ENCODE results near the gene AGAP2. TPM values are rescaled to one million over a fixed set of nuclear protein-coding genes. Genes with fewer than 3 reads are reported as not detected.

Gene AGAP2
- polyA plus RNA-seq, 1 donor (not counting 4 experiments of a cell fraction or from before 2014, with no cell fraction given), result 0.13 TPM

DNA sequence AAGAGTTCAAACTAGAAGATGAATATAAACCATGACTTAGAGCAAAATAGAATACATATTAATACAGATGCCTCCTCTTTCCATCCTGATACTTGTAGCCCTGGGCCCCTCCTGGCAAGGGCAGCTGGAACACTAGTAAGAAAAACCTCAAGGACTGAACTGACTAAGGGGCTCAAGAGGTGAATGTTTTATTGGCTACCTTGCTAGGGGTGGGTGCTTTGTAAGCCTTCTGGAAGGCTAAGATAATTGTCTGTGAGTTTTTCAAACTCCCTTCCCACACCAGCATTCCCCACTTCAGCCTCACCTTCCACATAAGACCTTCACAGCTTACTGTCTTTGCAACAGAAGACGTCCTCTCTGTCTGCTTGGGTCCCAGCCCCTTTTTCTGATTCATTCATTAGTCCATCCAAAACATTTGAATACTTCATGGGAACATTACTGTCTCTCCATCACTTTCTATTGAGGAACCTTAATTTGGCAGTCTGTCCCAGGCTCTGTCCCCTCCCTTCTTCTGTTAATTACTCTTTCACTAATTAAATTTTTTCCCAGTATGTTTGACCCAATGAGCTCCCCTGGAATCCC lies 15.3 kb upstream of the AGAP2 start:
- no peaks in the 10 kb centered on the region for H3K27me3 ChIP-seq (ENCODE audit: control insufficient read depth, extremely low read depth, insufficient read depth, low read length)
- peaks cover 39% of the 10 kb centered on the region for H3K4me1 ChIP-seq (ENCODE audit: control insufficient read depth, extremely low read depth, insufficient read depth, low read length)
- no peak overlapping the region for H3K9ac ChIP-seq (ENCODE audit: control insufficient read depth, extremely low read depth, insufficient read depth, low read length)
- FAIRE-seq, result no peak
- H3K9me3 ChIP-seq (ENCODE audit: control insufficient read depth, low read depth, low read length), result no peaks in the 10 kb centered on the region
- no peaks in the 10 kb centered on the region for H3K9me1 ChIP-seq (ENCODE audit: control insufficient read depth, extremely low read depth, insufficient read depth, low read length)
- dilution Hi-C loops (cut with MboI; ENCODE audit: extremely low pct_ligation_motif_present, low sequenced_read_pairs), result no loop called here
- no peak overlapping the region for H3K27ac ChIP-seq (ENCODE audit: control insufficient read depth, insufficient read depth, low read length)
- H3K4me3 ChIP-seq (ENCODE audit: control insufficient read depth in 2 of 3, extremely low read depth in 1 of 3, insufficient read depth in 2 of 3, low read depth in 1 of 3, low read length in 3 of 3), result no peak overlapping the region
- H4K20me1 ChIP-seq (ENCODE audit: control insufficient read depth, extremely low read depth, insufficient read depth, low read length), result peaks cover under 1% of the 10 kb centered on the region
- peaks cover 19% of the 10 kb centered on the region for H3K79me2 ChIP-seq (ENCODE audit: control insufficient read depth, insufficient read depth, low read length)
- TF ChIP-seq EZH2 (IDR thresholded peaks at IDR 0.05; ENCODE audit: low read length), result no peak
- TF ChIP-seq, protein P1, sequence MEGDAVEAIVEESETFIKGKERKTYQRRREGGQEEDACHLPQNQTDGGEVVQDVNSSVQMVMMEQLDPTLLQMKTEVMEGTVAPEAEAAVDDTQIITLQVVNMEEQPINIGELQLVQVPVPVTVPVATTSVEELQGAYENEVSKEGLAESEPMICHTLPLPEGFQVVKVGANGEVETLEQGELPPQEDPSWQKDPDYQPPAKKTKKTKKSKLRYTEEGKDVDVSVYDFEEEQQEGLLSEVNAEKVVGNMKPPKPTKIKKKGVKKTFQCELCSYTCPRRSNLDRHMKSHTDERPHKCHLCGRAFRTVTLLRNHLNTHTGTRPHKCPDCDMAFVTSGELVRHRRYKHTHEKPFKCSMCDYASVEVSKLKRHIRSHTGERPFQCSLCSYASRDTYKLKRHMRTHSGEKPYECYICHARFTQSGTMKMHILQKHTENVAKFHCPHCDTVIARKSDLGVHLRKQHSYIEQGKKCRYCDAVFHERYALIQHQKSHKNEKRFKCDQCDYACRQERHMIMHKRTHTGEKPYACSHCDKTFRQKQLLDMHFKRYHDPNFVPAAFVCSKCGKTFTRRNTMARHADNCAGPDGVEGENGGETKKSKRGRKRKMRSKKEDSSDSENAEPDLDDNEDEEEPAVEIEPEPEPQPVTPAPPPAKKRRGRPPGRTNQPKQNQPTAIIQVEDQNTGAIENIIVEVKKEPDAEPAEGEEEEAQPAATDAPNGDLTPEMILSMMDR (optimal IDR thresholded peaks at IDR 0.05 in 1 of 3, IDR thresholded peaks at IDR 0.05 in 1 of 3, conservative IDR thresholded peaks at IDR 0.05 in 1 of 3; ENCODE audit: extremely low read depth in 1 of 3, insufficient read depth in 2 of 3, low read length in 3 of 3), result no peak
- H2AFZ ChIP-seq (ENCODE audit: control insufficient read depth, low read length), result no peak overlapping the region
- H3K36me3 ChIP-seq (ENCODE audit: control insufficient read depth in 2 of 2, extremely low read depth in 1 of 2, insufficient read depth in 2 of 2, low read length in 2 of 2), result peaks cover 9 to 25% of the 10 kb centered on the region in 2 experiments
- H3K4me2 ChIP-seq (ENCODE audit: control insufficient read depth, extremely low read depth, insufficient read depth, low read depth, low read length), result no peak overlapping the region
- DNase-seq (ENCODE audit: low read depth, low spot score), result no peak

DNA sequence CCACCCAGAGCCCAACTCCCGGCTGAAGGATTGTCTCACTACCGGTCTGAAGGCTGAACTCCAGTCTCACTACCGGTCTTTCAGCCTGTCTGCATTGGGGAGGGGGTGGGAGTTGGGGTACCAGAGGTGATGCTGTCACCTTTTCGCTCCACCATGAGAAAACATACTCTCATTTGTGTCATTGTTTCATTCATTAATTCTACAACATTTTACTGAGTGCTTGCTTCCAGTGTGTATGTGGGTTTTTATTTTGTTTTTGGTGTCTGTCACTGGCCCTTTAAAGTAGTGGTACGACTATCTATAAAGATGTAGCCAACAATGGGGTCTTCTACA lies 14.1 kb upstream of the AGAP2 start:
- Histone ChIP-seq H2AFZ (ENCODE audit: control insufficient read depth, low read length) (peak overlapping the region; percentile 82), H3K79me2 (ENCODE audit: control insufficient read depth, insufficient read depth, low read length) (peaks cover 19% of the 10 kb centered on the region), H3K4me2 (ENCODE audit: control insufficient read depth, extremely low read depth, insufficient read depth, low read depth, low read length) (peak overlapping the region; percentile 99), H3K9me1 (ENCODE audit: control insufficient read depth, extremely low read depth, insufficient read depth, low read length) (no peaks in the 10 kb centered on the region), H3K9me3 (ENCODE audit: control insufficient read depth, low read depth, low read length) (no peaks in the 10 kb centered on the region), H3K36me3 (ENCODE audit: control insufficient read depth in 2 of 2, extremely low read depth in 1 of 2, insufficient read depth in 2 of 2, low read length in 2 of 2) (peaks cover 7 to 26% of the 10 kb centered on the region in 2 experiments), H3K4me3 (ENCODE audit: control insufficient read depth in 2 of 3, extremely low read depth in 1 of 3, insufficient read depth in 2 of 3, low read depth in 1 of 3, low read length in 3 of 3) (peak overlapping the region; percentile 58 to 90 (median 61)), H4K20me1 (ENCODE audit: control insufficient read depth, extremely low read depth, insufficient read depth, low read length) (no peaks in the 10 kb centered on the region), H3K4me1 (ENCODE audit: control insufficient read depth, extremely low read depth, insufficient read depth, low read length) (peaks cover 39% of the 10 kb centered on the region), H3K27ac (ENCODE audit: control insufficient read depth, insufficient read depth, low read length) (peak overlapping the region; percentile 67), H3K9ac (ENCODE audit: control insufficient read depth, extremely low read depth, insufficient read depth, low read length) (peak overlapping the region; percentile 47), H3K27me3 (ENCODE audit: control insufficient read depth, extremely low read depth, insufficient read depth, low read length) (no peaks in the 10 kb centered on the region)
- no peak for TF ChIP-seq EZH2 (IDR thresholded peaks at IDR 0.05; ENCODE audit: low read length)
- TF ChIP-seq, protein P1 (optimal IDR thresholded peaks at IDR 0.05 in 1 of 3, IDR thresholded peaks at IDR 0.05 in 1 of 3, conservative IDR thresholded peaks at IDR 0.05 in 1 of 3; ENCODE audit: extremely low read depth in 1 of 3, insufficient read depth in 2 of 3, low read length in 3 of 3), result no peak
- FAIRE-seq, result no peak
- dilution Hi-C loops (cut with MboI; ENCODE audit: extremely low pct_ligation_motif_present, low sequenced_read_pairs), result no loop called here
- DNase-seq (ENCODE audit: low read depth, low spot score), result no peak
